ENCODE results near the gene SLC6A18.

SLC6A18 gene

GRCh38 chr5:1225081-1225480 is at the start of gene SLC6A18:
Gene SLC6A18 (plus strand): TSS chr5:1225381. CDS start chr5:1225478, 97 bp downstream.
- FAIRE-seq (no peak), DNase-seq (ENCODE audit: extremely low spot score, insufficient read length, low read depth) (no peak)

GRCh38 chr5:1175801-1176472 is 49.2 kb upstream of the SLC6A18 start:
- DNase-seq (ENCODE audit: extremely low spot score, insufficient read length, low read depth) (no peak), FAIRE-seq (no peak)

GRCh38 chr5:1176473-1177391 is 48.4 kb upstream of the SLC6A18 start:
- no peak for DNase-seq (ENCODE audit: extremely low spot score, insufficient read length, low read depth)
- no peak for FAIRE-seq

- FAIRE-seq (no peak), DNase-seq (ENCODE audit: extremely low spot score, insufficient read length, low read depth) (no peak)
Observed at GRCh38 chr5:1177826-1178528, 47.2 kb upstream of the SLC6A18 start.

DNA sequence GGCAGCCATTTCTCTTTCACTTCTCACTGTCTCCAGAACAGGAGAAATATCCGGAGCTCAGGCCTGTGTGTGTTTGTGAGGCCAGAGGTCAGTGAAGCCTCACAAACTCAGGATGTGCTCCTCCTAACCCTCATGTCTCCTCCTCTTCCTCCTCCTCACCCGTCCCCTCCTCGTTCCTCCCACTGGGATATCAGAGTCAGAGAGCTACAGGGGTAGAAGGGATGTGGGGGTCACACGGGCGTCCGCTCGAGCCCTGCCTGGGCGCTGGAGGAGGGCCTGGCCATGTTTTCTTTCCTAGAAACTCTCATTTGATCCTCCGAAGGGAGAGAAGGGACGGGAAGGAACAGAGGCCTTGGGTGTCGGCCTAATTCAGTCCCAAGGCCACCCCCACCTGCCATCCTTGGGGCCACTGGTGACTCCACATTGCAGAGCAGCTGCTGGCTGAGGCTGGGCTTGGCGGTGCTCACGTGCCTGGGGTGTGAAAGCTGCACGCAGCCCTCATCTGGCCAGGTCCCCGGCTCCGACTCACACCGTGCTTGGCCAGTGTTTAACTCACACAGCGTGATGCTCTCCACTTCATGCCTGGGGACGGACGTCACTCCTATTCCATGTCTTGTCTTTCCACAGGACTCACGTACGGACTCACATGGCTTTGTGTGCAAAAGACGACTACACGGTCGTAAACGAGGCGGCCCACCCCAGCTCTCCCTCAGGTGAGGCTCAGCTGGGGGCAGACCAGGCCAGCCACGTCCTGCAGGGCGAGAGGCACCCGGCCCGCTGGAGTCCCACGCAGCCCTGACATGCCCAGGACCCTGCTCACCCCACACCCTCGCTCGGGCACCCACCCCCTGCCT is 46.4 kb upstream of the SLC6A18 start:
- no peak for DNase-seq (ENCODE audit: extremely low spot score, insufficient read length, low read depth)
- no peak for FAIRE-seq

GRCh38 chr5:1179383-1179715 is 45.8 kb upstream of the SLC6A18 start:
- FAIRE-seq (no peak), DNase-seq (ENCODE audit: extremely low spot score, insufficient read length, low read depth) (no peak)

- FAIRE-seq (no peak), DNase-seq (ENCODE audit: extremely low spot score, insufficient read length, low read depth) (no peak)
Observed at GRCh38 chr5:1180096-1180495, 45.1 kb upstream of the SLC6A18 start.

GRCh38 chr5:1180841-1181271 is 44.3 kb upstream of the SLC6A18 start:
- FAIRE-seq (no peak), DNase-seq (ENCODE audit: extremely low spot score, insufficient read length, low read depth) (no peak)

DNA sequence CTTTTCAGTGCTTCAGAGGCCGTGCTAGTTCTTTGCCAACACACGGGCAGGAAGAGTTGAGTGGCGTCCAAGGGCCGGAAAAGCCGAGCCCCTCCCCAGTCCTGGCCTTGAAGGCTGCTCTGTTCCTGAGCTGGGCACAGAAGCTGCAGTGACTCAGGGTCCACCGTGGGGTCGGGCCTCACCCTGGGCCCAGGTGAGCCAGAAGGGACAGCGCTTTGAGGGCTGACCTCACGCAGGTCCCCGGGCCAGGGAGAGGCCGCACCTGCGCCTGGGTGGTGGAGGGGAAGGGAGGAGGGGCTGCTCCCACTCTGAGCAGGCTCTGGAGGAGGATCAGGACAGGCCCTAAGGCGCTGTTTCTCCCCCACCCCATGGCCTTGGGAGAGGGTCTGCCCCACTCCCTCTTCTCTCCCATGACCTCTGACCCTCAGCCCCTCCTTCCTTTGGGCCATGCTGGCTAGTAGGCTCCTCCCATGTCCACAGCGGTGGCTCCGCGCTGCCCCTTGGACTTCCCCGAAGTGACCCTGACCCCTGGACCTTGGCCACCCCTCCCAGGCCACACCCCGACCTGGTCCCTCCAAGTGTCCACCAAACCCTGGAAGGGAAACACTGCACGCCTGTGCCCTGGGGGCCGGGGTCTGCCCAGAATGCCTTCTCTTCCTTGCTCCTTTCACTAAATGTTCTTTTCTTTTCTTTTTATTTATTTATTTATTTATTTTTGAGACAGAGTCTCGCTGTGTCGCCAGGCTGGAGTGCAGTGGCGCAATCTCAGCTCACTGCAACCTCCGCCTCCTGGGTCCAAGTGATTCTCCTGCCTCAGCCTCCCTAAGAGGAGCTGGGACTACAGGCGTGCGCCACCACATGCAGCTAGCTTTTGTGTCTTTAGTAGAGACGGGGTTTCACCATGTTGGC is 43.5 kb upstream of the SLC6A18 start:
- no peak for FAIRE-seq
- DNase-seq (ENCODE audit: extremely low spot score, insufficient read length, low read depth): no peak

DNA sequence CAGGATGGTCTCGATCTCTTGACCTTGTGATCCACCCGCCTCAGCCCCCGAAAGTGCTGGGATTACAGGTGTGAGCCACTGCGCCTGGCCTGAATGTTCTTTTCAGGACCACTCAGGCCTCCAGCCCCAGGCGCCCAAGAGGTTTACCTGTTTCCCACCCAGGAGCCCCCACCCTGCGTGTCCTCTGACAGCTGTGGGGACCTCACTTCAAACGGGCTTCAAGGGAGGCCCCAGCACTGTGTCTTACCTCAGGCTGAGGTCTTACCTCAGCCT is 42.9 kb upstream of the SLC6A18 start:
- DNase-seq (ENCODE audit: extremely low spot score, insufficient read length, low read depth) (no peak), FAIRE-seq (no peak)

GRCh38 chr5:1182633-1183423 is 42.4 kb upstream of the SLC6A18 start:
- DNase-seq (ENCODE audit: extremely low spot score, insufficient read length, low read depth): no peak
- no peak for FAIRE-seq

- DNase-seq (ENCODE audit: extremely low spot score, insufficient read length, low read depth) (no peak), FAIRE-seq (no peak)
Observed at GRCh38 chr5:1183424-1184162, 41.6 kb upstream of the SLC6A18 start.

DNA sequence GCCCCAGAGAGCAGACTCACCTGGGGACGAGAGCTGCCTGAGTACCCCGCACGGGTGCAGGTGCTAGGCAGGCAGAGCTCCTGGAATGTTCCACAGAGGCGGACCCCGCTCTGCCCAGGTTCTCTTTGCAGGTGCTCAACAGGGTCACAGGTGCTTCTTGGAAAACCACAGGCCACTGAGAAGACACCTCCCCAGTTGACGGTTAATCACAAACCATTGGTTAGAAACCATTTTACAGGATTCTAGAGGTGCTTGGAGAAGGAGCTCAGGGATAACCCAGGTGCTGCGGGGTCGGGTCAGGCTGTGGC is 41.1 kb upstream of the SLC6A18 start:
- DNase-seq (ENCODE audit: extremely low spot score, insufficient read length, low read depth) (no peak), FAIRE-seq (no peak)

DNA sequence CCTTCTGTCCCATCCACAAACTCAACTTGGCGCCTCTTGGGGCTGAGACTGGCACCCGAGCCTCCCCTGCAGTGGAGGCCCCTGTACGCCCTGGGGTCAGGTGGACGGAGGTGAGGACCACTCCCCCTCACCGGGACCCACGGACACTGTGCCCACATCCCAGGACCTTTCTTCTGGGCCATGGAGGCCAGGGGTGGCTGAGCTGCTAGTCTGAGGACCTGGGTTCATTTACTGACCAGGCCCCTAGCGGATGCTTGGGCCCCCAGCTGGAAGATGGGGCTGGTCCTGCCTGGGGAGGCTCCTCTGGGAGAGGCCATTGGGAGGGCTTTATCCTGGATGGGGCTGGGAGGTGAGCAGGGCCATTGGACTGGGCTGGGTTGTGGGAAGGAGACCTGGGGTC is 40.7 kb upstream of the SLC6A18 start:
- DNase-seq (ENCODE audit: extremely low spot score, insufficient read length, low read depth) (no peak), FAIRE-seq (no peak)

- FAIRE-seq: no peak
- DNase-seq (ENCODE audit: extremely low spot score, insufficient read length, low read depth): no peak
Observed at GRCh38 chr5:1185038-1185627, 40.0 kb upstream of the SLC6A18 start.

DNA sequence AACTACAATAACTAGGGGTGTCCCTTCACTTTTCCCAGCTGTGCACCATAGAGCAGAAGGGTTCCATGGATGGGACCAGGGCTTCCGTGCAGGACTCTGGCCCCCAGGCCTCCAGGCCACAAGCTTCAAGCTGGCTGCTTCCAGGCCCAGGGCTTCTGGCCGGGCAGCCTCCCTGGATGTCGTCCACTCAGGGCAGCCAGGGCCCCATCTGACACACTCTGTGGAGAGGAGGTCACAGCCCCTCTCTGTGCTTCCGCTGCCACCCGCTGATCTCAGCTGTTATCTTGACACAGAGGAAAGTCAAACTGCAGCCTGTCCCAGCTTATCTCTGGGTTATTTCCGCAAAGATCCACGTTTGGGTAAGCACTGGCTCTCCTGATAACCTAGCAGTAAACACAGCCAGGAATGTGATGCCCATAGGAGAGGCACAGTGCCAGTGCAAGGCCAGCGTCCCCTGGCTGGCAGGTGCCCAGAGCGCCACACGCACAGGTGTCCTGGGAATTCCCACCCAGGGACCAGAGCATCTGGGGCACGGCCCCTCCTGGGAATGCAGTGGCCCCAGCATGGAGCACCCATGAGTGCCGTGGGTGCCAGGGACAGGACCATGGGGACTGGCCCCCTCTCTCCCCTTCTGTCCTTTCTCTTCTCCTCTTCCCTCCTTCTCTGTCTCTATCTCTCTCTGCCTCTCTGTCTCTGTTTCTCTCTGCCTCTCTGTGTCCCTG is 39.4 kb upstream of the SLC6A18 start:
- no peak for FAIRE-seq
- DNase-seq (ENCODE audit: extremely low spot score, insufficient read length, low read depth): no peak
